Cardiac septum (tissue), 1 donor: ENCODE data around the gene ACSF3. TPM values are rescaled to one million over a fixed set of nuclear protein-coding genes. Genes with fewer than 3 reads are reported as not detected.
"Not testable (repeated sequence)": the region's sequence is repeated elsewhere in the genome, so short reads cannot be mapped to it uniquely, and the experiment has no call there.

Source experiments
- DNase-seq: peaks from one replicate; pipeline ENCODE4 v3.0.0-alpha.2; 2020; ENCODE audit warnings: low spot score
- intact Hi-C: fragments of 100-400 bp; cut with DNase I; formaldehyde crosslinking; loops from one replicate; pipeline ENCODE4 v1.14.0; 2022
- total RNA-seq: library from RNA; stranded (reverse); fragmentation: NEBNext Ultra II Directional; extraction: Animal tissue kit (Norgen Biotek cat#: 25700); gene quantifications from one replicate; pipeline ENCODE4 v1.2.1, GENCODE V29; 2021
- donor health status: DM: no; HTN: no; CAD: no.

The ACSF3 gene
- total RNA-seq, 1 donor from 2014 or later: 14.7 TPM

DNA sequence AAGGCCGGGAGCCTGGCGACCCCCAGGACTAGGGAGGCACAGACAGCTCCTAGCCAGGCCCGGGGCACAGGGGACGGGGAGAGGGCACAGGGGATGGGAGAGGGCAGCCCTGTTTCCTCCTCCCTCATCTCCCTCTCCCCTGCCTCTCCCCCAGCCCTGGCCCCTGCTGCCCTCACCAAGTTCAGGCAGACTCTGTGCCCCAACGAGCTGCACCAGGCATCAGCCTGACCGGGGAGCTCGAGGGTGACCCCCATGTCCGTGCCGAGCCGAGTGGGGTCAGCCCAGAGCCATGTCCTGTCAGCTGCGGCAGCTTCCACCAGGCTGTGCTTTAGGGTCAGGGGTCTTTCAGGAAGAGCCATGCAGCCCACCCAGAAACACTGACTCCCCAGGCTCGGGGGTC, 83.8 kb downstream of the ACSF3 start:
- intact Hi-C loops: no loop called here
- DNase-seq: no peak

- intact Hi-C loops: no loop called here
- no peak for DNase-seq
Observed at GRCh38 chr16:89178453-89179147, 84.9 kb downstream of the ACSF3 start.

- no peak for DNase-seq
- intact Hi-C loops: no loop called here
Observed at GRCh38 chr16:89179148-89179484, 85.5 kb downstream of the ACSF3 start.

- DNase-seq: no peak
- intact Hi-C loops: no loop called here
Observed at GRCh38 chr16:89179656-89180315, 86.1 kb downstream of the ACSF3 start.

- DNase-seq: no peak
- intact Hi-C loops: no loop called here
Observed at GRCh38 chr16:89183463-89183862, 89.8 kb downstream of the ACSF3 start.

GRCh38 chr16:89183975-89184676, 90.5 kb downstream of the ACSF3 start:
- intact Hi-C loops: no loop called here
- no peak for DNase-seq

GRCh38 chr16:89184677-89184932, 91.0 kb downstream of the ACSF3 start:
- DNase-seq: no peak
- intact Hi-C loops: no loop called here

- no peak for DNase-seq
- intact Hi-C loops: no loop called here
Observed at GRCh38 chr16:89184933-89185794, 91.5 kb downstream of the ACSF3 start.

- DNase-seq, intact Hi-C loops: not testable (repeated sequence)
Observed at GRCh38 chr16:89185887-89186592, 92.4 kb downstream of the ACSF3 start.

GRCh38 chr16:89186593-89187031, 93.0 kb downstream of the ACSF3 start:
- intact Hi-C loops, DNase-seq: not testable (repeated sequence)

- DNase-seq: no peak
- intact Hi-C loops: no loop called here
Observed at GRCh38 chr16:89187032-89187769, 93.5 kb downstream of the ACSF3 start.

- intact Hi-C loops: no loop called here
- DNase-seq: no peak
Observed at GRCh38 chr16:89187770-89188392, 94.2 kb downstream of the ACSF3 start.

DNA sequence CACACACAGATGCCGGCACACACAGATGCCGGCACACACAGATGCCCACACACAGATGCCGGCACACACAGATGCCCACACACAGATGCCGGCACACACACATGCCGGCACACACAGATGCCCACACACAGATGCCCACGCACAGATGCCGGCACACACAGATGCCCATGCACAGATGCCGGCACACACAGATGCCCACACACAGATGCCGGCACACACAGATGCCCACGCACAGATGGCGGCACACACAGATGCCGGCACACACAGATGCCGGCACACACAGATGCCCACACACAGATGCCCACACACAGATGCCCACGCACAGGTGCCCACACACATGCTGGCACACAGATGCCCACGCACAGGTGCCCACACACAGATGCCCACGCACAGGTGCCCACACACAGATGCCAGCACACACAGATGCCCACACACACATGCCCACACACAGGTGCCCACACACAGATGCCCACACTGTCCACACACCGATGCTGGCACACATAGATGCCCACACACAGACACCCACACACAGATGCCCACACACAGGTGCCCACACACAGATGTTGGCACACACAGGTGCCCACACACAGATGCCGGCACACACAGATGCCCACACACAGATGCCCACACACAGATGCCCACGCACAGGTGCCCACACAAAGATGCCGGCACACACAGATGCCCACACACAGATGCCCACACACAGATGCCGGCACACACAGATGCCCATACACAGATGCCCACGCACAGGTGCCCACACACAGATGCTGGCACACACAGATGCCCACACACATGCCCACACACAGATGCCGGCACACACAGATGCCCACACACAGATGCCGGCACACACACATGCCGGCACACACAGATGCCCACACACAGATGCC, 95.1 kb downstream of the ACSF3 start:
- DNase-seq, intact Hi-C loops: not testable (repeated sequence)

GRCh38 chr16:89189358-89190025, 95.8 kb downstream of the ACSF3 start:
- DNase-seq: no peak
- intact Hi-C loops: no loop called here

DNA sequence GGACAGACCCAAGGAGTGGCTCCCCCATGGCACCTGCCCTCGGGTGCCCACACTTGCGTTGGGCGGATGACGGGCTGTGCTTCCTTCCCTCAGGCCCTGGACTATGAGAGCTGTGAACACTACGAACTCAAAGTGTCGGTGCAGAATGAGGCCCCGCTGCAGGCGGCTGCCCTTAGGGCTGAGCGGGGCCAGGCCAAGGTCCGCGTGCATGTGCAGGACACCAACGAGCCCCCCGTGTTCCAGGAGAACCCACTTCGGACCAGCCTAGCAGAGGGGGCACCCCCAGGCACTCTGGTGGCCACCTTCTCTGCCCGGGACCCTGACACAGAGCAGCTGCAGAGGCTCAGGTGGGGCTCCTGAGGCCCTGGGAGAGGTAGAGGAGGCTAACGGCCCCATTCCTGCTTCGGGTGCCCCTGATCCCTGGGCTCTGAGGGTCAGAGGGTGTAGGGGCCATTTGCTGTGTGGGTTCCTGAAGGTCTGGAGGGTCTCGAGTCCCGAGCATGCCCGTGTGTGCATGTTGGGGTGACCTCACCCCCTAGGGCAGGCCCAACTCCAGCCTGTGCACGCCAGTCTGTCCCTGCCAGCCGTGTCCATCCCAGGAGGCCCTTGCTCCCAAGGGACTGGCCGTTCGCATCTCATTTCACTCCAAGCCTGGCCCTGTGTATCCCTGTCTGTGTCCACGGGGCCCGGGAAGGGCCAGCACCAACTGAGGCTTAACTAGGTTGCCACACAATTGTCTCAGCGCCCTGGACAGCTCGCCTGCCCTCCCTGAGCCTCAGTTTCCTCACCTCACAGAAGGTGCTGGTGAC, 96.7 kb downstream of the ACSF3 start:
- no peak for DNase-seq
- intact Hi-C loops: no loop called here
